Neural progenitor cell (in vitro differentiated cells): ENCODE data around the gene PRSS36. TPM values are rescaled to one million over a fixed set of nuclear protein-coding genes. Genes with fewer than 3 reads are reported as not detected.

Source experiments
- DNase-seq: peaks from one replicate; pipeline ENCODE4 v3.0.0-alpha.2; 2016; ENCODE audit warnings: low spot score
- H2AFZ ChIP-seq: fragments of 200-600 bp; sonication (generic); replicated peaks from 2 replicates; pipeline ENCODE4 v1.6.1; 2016; ENCODE audit warnings: antibody characterized with exemption
- H3F3A ChIP-seq: fragments of 200-600 bp; sonication (generic); 2 replicates; pipeline ENCODE4 v1.6.1; 2016; ENCODE audit warnings: antibody characterized with exemption, low read depth
- H3K27ac ChIP-seq: fragments of 200-600 bp; sonication (generic); 2 replicates; pipeline ENCODE4 v1.5.1; 2016; ENCODE audit warnings: mild to moderate bottlenecking
- H3K27me3 ChIP-seq: fragments of 200-600 bp; sonication (generic); 2 replicates; pipeline ENCODE4 v1.6.1; 2016; ENCODE audit warnings: mild to moderate bottlenecking, moderate library complexity
- H3K36me3 ChIP-seq: fragments of 200-600 bp; sonication (generic); 2 replicates; pipeline ENCODE4 v1.5.1; 2016
- H3K4me1 ChIP-seq: fragments of 200-600 bp; sonication (generic); 2 replicates; pipeline ENCODE4 v1.6.1; 2016; ENCODE audit warnings: mixed run types
- H3K4me2 ChIP-seq: fragments of 200-600 bp; sonication (generic); 2 replicates; pipeline ENCODE4 v1.6.1; 2016
- H3K4me3 ChIP-seq: fragments of 200-600 bp; sonication (generic); 2 replicates; pipeline ENCODE4 v1.5.1; 2016
- H3K79me2 ChIP-seq: fragments of 200-600 bp; sonication (generic); 2 replicates; pipeline ENCODE4 v1.6.1; 2016; ENCODE audit warnings: low read depth
- H3K9ac ChIP-seq: fragments of 200-600 bp; sonication (generic); 2 replicates; pipeline ENCODE4 v1.6.1; 2016
- H3K9me3 ChIP-seq: fragments of 200-600 bp; sonication (generic); 2 replicates; pipeline ENCODE4 v1.5.1; 2016; ENCODE audit warnings: low read depth
- H4K20me1 ChIP-seq: fragments of 200-600 bp; sonication (generic); 2 replicates; pipeline ENCODE4 v1.6.1; 2016; ENCODE audit warnings: low read depth
- H3K27ac Mint-ChIP-seq: 3 replicates; pipeline ENCODE4 v1.8.0; 2021; ENCODE audit warnings: mixed read lengths
- H3K27me3 Mint-ChIP-seq: 2 replicates; pipeline ENCODE4 v1.8.0; 2022; ENCODE audit warnings: low read depth, mild to moderate bottlenecking, inconsistent platforms, moderate library complexity, mixed read lengths; ENCODE audit not compliant: insufficient read depth
- H3K36me3 Mint-ChIP-seq: 3 replicates; pipeline ENCODE4 v1.8.0; 2021; ENCODE audit warnings: mixed read lengths
- H3K4me1 Mint-ChIP-seq: 3 replicates; pipeline ENCODE4 v1.8.0; 2021; ENCODE audit warnings: mixed read lengths
- H3K4me3 Mint-ChIP-seq: 3 replicates; pipeline ENCODE4 v1.8.0; 2021; ENCODE audit warnings: mild to moderate bottlenecking, moderate library complexity, mixed read lengths
- H3K9me3 Mint-ChIP-seq: 3 replicates; pipeline ENCODE4 v1.8.0; 2020; ENCODE audit warnings: mixed read lengths
- CTCF ChIP-seq: fragments of 200-600 bp; sonication (generic); IDR thresholded peaks from 2 replicates; pipeline ENCODE4 v1.5.1; 2017; ENCODE audit warnings: antibody characterized with exemption, mild to moderate bottlenecking
- EZH2 ChIP-seq: fragments of 200-600 bp; sonication (generic); IDR thresholded peaks from 2 replicates; pipeline ENCODE4 v1.6.1; 2017; ENCODE audit warnings: antibody characterized with exemption, mild to moderate bottlenecking, moderate library complexity
- EZH2phosphoT487 ChIP-seq: fragments of 200-600 bp; sonication (generic); IDR thresholded peaks from 2 replicates; pipeline ENCODE4 v1.6.1; 2017; ENCODE audit warnings: antibody characterized with exemption
- total RNA-seq: library from RNA; depleted of rRNA; stranded (reverse); fragments of >200 nt; gene quantifications from 2 replicates; pipeline ENCODE4 v1.2.3, GENCODE V29; 2015; ENCODE audit warnings: low replicate concordance

The PRSS36 gene
- total RNA-seq, 1 donor from 2014 or later = 0.30 TPM

- Mint-ChIP-seq H3K4me1 (peaks cover 18% of the 10 kb centered on the region), H3K4me3 (peak overlapping the region; percentile 70)
Measured at GRCh38 chr16:31143694-31144148, 6.1 kb downstream of the PRSS36 start.

GRCh38 chr16:31143011-31143693, 6.7 kb downstream of the PRSS36 start:
- H3K4me3 ChIP-seq = peak overlapping the region; percentile 39
- peak overlapping the region; percentile 98 for H2AFZ ChIP-seq
- no peak for DNase-seq

More at GRCh38 chr16:31143694-31144148, 6.1 kb downstream of the PRSS36 start:
- peaks cover 12% of the 10 kb centered on the region for H3K27me3 Mint-ChIP-seq
- peaks cover 14% of the 10 kb centered on the region for H3F3A ChIP-seq
- no peaks in the 10 kb centered on the region for H3K9me3 Mint-ChIP-seq
- H2AFZ ChIP-seq = no peak overlapping the region
- H3K4me3 ChIP-seq = no peak overlapping the region
- no peak for DNase-seq
- H3K27me3 ChIP-seq = peaks cover 48% of the 10 kb centered on the region
- H3K4me1 ChIP-seq = peaks cover 5% of the 10 kb centered on the region
- no peak overlapping the region for H3K9ac ChIP-seq
- no peak overlapping the region for H3K27ac ChIP-seq
- no peaks in the 10 kb centered on the region for H3K36me3 ChIP-seq
- H3K4me2 ChIP-seq = no peak overlapping the region
- no peaks in the 10 kb centered on the region for H4K20me1 ChIP-seq
- no peak overlapping the region for H3K27ac Mint-ChIP-seq
- H3K9me3 ChIP-seq = no peaks in the 10 kb centered on the region
- H3K79me2 ChIP-seq = no peaks in the 10 kb centered on the region
- peaks cover 1% of the 10 kb centered on the region for H3K36me3 Mint-ChIP-seq
- TF ChIP-seq CTCF = peak; percentile 13
- TF ChIP-seq EZH2phosphoT487 = no peak

GRCh38 chr16:31142109-31143010, 7.5 kb downstream of the PRSS36 start:
- peaks cover 22% of the 10 kb centered on the region for H3K4me1 Mint-ChIP-seq
- H3K9me3 ChIP-seq = no peaks in the 10 kb centered on the region
- no peak overlapping the region for H3K27ac ChIP-seq
- H3K79me2 ChIP-seq = no peaks in the 10 kb centered on the region
- H3K4me2 ChIP-seq = peak overlapping the region; percentile 79
- peaks cover 5% of the 10 kb centered on the region for H3K4me1 ChIP-seq
- peak; percentile 91 for TF ChIP-seq CTCF
- TF ChIP-seq EZH2 = peak; percentile 15
- no peak for TF ChIP-seq EZH2phosphoT487
- peak overlapping the region; percentile 82 for H3K4me3 Mint-ChIP-seq
- H3K36me3 ChIP-seq = no peaks in the 10 kb centered on the region
- H3K36me3 Mint-ChIP-seq = no peaks in the 10 kb centered on the region
- H3K27me3 ChIP-seq = peaks cover 34% of the 10 kb centered on the region
- H3K9me3 Mint-ChIP-seq = no peaks in the 10 kb centered on the region
- no peak overlapping the region for H3K9ac ChIP-seq
- H4K20me1 ChIP-seq = no peaks in the 10 kb centered on the region
- peak overlapping the region; percentile 42 for H3K4me3 ChIP-seq
- H2AFZ ChIP-seq = peak overlapping the region; percentile 98
- DNase-seq = peak; percentile 100
- H3K27me3 Mint-ChIP-seq = peaks cover 7% of the 10 kb centered on the region
- H3F3A ChIP-seq = peaks cover 14% of the 10 kb centered on the region
- H3K27ac Mint-ChIP-seq = peak overlapping the region; percentile 83

More at GRCh38 chr16:31143011-31143693, 6.7 kb downstream of the PRSS36 start:
- Histone ChIP-seq H3K36me3 (no peaks in the 10 kb centered on the region), H4K20me1 (no peaks in the 10 kb centered on the region), H3K4me2 (peak overlapping the region; percentile 79), H3K9me3 (no peaks in the 10 kb centered on the region), H3K27ac (no peak overlapping the region), H3K27me3 (peaks cover 42% of the 10 kb centered on the region), H3K79me2 (no peaks in the 10 kb centered on the region), H3F3A (peaks cover 14% of the 10 kb centered on the region), H3K4me1 (peaks cover 5% of the 10 kb centered on the region), H3K9ac (no peak overlapping the region)
- Mint-ChIP-seq H3K27ac (no peak overlapping the region), H3K27me3 (peaks cover 12% of the 10 kb centered on the region), H3K9me3 (no peaks in the 10 kb centered on the region), H3K36me3 (peaks cover 1% of the 10 kb centered on the region), H3K4me3 (peak overlapping the region; percentile 70), H3K4me1 (peaks cover 22% of the 10 kb centered on the region)
- no peak for TF ChIP-seq EZH2
